ENCODE measurements around the gene NFIC. TPM values are rescaled to one million over a fixed set of nuclear protein-coding genes. Genes with fewer than 3 reads are reported as not detected.
"Not testable (repeated sequence)": the region's sequence is repeated elsewhere in the genome, so short reads cannot be mapped to it uniquely, and the experiment has no call there.

The NFIC gene
- total and polyA plus RNA-seq, 4 donors, result 12.8 to 100 (median 75.1) TPM

GRCh38 chr19:3451451-3451866 is 85.1 kb downstream of the NFIC start:
- H3K27ac ChIP-seq (ENCODE audit: low read depth in 1 of 2, low read length in 2 of 2), result peak overlapping the region; percentile 64 to 69
- no peaks in the 10 kb centered on the region for H3K27me3 ChIP-seq (ENCODE audit: control insufficient read depth in 4 of 4, insufficient read depth in 4 of 4, low read length in 3 of 4)
- DNase-seq (ENCODE audit: low spot score), result no peak
- H3K4me3 ChIP-seq (ENCODE audit: low read depth in 1 of 3, low read length in 3 of 3), result no peak overlapping the region
- H3K9me3 ChIP-seq (ENCODE audit: control insufficient read depth in 4 of 4, low read length in 3 of 4), result no peaks in the 10 kb centered on the region
- H3K36me3 ChIP-seq (ENCODE audit: control insufficient read depth in 4 of 4, insufficient read depth in 3 of 4, low read depth in 1 of 4, low read length in 3 of 4), result peaks cover 24 to 64% (median 46%) of the 10 kb centered on the region in 4 donors
- TF ChIP-seq HNF4A (conservative IDR thresholded peaks at IDR 0.05), result peak; percentile 35 to 45
- TF ChIP-seq YY1 (IDR thresholded peaks at IDR 0.05), result no peak
- TF ChIP-seq NR2F2 (IDR thresholded peaks at IDR 0.05), result peak; percentile 53
- peak; percentile 26 for TF ChIP-seq SP1 (IDR thresholded peaks at IDR 0.05)
- no peak for TF ChIP-seq ATF3 (IDR thresholded peaks at IDR 0.05)
- TF ChIP-seq RXRA (IDR thresholded peaks at IDR 0.05), result peak; percentile 52 to 63
- no peak for TF ChIP-seq MAX (IDR thresholded peaks at IDR 0.05)
- TF ChIP-seq ZBTB33 (IDR thresholded peaks at IDR 0.05), result no peak
- TF ChIP-seq FOXA2 (IDR thresholded peaks at IDR 0.05), result no peak
- TF ChIP-seq JUND (IDR thresholded peaks at IDR 0.05), result no peak
- TF ChIP-seq CTCF (IDR thresholded peaks at IDR 0.05; ENCODE audit: low read depth, low read length, missing input control), result no peak
- no peak for TF ChIP-seq GABPA (IDR thresholded peaks at IDR 0.05 in 1 of 2, conservative IDR thresholded peaks at IDR 0.05 in 1 of 2)
- TF ChIP-seq RAD21 (IDR thresholded peaks at IDR 0.05), result no peak
- no peak for TF ChIP-seq FOXA1 (IDR thresholded peaks at IDR 0.05)
- no peak for TF ChIP-seq HNF4G (IDR thresholded peaks at IDR 0.05)
- 50% methylated on average over 10 of the region's 10 CpGs for WGBS
- no peak overlapping the region for H3K9ac ChIP-seq (ENCODE audit: low read depth in 1 of 2, low read length in 2 of 2)
- H3K4me1 ChIP-seq (ENCODE audit: control insufficient read depth in 4 of 4, insufficient read depth in 4 of 4, low read length in 3 of 4), result peaks cover 0 to 10% (median 1%) of the 10 kb centered on the region in 4 donors

- H3K27me3 ChIP-seq (ENCODE audit: control insufficient read depth in 4 of 4, insufficient read depth in 4 of 4, low read length in 3 of 4), result no peaks in the 10 kb centered on the region
- H3K4me3 ChIP-seq (ENCODE audit: low read depth in 1 of 3, low read length in 3 of 3), result no peak overlapping the region
- DNase-seq (ENCODE audit: low spot score), result no peak
- TF ChIP-seq FOXA1 (IDR thresholded peaks at IDR 0.05) (no peak), HNF4A (conservative IDR thresholded peaks at IDR 0.05) (no peak), YY1 (IDR thresholded peaks at IDR 0.05) (no peak), NR2F2 (IDR thresholded peaks at IDR 0.05) (no peak), HNF4G (IDR thresholded peaks at IDR 0.05) (no peak)
- WGBS, result 95% methylated on average over 38 of the region's 38 CpGs
- peak overlapping the region in 1 of 2 donors; percentile 29 for H3K27ac ChIP-seq (ENCODE audit: low read depth in 1 of 2, low read length in 2 of 2)
- H3K4me1 ChIP-seq (ENCODE audit: control insufficient read depth in 4 of 4, insufficient read depth in 4 of 4, low read length in 3 of 4), result peaks cover 0 to 10% (median 5%) of the 10 kb centered on the region in 4 donors
- no peak overlapping the region for H3K9ac ChIP-seq (ENCODE audit: low read depth in 1 of 2, low read length in 2 of 2)
- peaks cover 24 to 72% (median 45%) of the 10 kb centered on the region in 4 donors for H3K36me3 ChIP-seq (ENCODE audit: control insufficient read depth in 4 of 4, insufficient read depth in 3 of 4, low read depth in 1 of 4, low read length in 3 of 4)
- H3K9me3 ChIP-seq (ENCODE audit: control insufficient read depth in 4 of 4, low read length in 3 of 4), result no peaks in the 10 kb centered on the region
Observed at GRCh38 chr19:3452171-3452941, 86.0 kb downstream of the NFIC start.

- H3K9me3 ChIP-seq (ENCODE audit: control insufficient read depth in 4 of 4, low read length in 3 of 4); H3K9ac ChIP-seq (ENCODE audit: low read depth in 1 of 2, low read length in 2 of 2); DNase-seq (ENCODE audit: low spot score); H3K4me3 ChIP-seq (ENCODE audit: low read depth in 1 of 3, low read length in 3 of 3); H3K27me3 ChIP-seq (ENCODE audit: control insufficient read depth in 4 of 4, insufficient read depth in 4 of 4, low read length in 3 of 4): not testable (repeated sequence)
- H3K4me1 ChIP-seq (ENCODE audit: control insufficient read depth in 4 of 4, insufficient read depth in 4 of 4, low read length in 3 of 4), result peaks cover 0 to 15% (median 5%) of the 10 kb centered on the region in 4 donors
- peaks cover 24 to 70% (median 42%) of the 10 kb centered on the region in 4 donors for H3K36me3 ChIP-seq (ENCODE audit: control insufficient read depth in 4 of 4, insufficient read depth in 3 of 4, low read depth in 1 of 4, low read length in 3 of 4)
- peak overlapping the region in 1 of 2 donors; percentile 29 for H3K27ac ChIP-seq (ENCODE audit: low read depth in 1 of 2, low read length in 2 of 2)
- WGBS, result 87% methylated on average over 10 of the region's 10 CpGs
Observed at GRCh38 chr19:3452942-3453214, 86.5 kb downstream of the NFIC start.
